Astrocyte of the cerebellum (primary cell): Measurements from ENCODE around the gene SLC2A9.

Experiments
- DNase-seq: peaks from one replicate; pipeline ENCODE4 v3.0.0-alpha.2; 2011; ENCODE audit warnings: low read depth
- H3K4me3 ChIP-seq: 2 replicates; pipeline ENCODE4 v1.5.1; 2011; ENCODE audit warnings: mild to moderate bottlenecking, low read depth, low read length, moderate library complexity
- in situ Hi-C: cut with HindIII; loops from 2 replicates; pipeline ENCODE4 v1.10.0; 2017; ENCODE audit warnings: low sequenced_read_pairs
- TF ChIP-seq, protein P1 (sequence below): IDR thresholded peaks from 2 replicates; pipeline ENCODE4 v1.5.1; 2012; ENCODE audit warnings: low read length, low read depth, moderate library complexity, mild to moderate bottlenecking; ENCODE audit errors: missing control alignments

SLC2A9 gene

DNA sequence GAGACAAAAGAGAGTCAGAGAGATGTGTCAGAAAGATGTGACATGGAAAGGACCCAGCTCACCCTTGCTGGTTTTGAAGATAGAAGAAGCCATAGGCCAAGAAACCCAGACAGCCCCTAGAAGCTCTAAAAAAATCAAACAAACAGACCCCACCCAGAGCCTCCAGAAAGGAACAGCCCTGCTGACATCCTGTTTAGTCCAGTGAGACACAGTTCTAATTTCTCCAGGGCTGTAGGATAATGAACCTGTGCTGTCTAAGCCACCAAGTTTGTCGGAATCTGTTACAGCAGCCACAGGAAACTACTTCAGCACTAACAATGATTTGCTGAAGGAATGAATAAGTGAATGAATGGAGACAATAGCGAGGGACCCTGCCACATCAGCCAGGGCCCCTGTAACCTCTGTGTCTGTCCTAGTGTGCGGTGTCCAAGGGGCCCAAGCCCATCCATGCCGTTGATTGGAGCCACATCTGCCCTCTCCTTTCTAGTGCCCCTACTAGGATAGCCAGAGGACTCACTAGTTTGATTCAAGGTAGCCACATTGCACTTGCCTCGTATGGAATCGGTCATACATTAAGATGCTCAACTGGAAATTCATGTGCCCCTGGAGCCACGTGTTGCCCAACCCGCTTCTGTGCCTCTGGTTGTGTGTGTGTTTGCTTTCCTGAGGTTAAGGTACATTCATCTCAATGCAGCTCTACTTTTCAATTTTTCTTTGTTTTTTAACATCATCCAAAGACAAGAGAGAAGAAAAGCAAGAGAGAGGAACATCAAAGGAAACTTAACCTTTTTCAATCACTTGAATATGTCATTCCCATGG, 32.5 kb upstream of the SLC2A9 start:
- in situ Hi-C loops, result no loop called here
- no peak overlapping the region for H3K4me3 ChIP-seq
- TF ChIP-seq, protein P1, sequence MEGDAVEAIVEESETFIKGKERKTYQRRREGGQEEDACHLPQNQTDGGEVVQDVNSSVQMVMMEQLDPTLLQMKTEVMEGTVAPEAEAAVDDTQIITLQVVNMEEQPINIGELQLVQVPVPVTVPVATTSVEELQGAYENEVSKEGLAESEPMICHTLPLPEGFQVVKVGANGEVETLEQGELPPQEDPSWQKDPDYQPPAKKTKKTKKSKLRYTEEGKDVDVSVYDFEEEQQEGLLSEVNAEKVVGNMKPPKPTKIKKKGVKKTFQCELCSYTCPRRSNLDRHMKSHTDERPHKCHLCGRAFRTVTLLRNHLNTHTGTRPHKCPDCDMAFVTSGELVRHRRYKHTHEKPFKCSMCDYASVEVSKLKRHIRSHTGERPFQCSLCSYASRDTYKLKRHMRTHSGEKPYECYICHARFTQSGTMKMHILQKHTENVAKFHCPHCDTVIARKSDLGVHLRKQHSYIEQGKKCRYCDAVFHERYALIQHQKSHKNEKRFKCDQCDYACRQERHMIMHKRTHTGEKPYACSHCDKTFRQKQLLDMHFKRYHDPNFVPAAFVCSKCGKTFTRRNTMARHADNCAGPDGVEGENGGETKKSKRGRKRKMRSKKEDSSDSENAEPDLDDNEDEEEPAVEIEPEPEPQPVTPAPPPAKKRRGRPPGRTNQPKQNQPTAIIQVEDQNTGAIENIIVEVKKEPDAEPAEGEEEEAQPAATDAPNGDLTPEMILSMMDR, result no peak
- no peak for DNase-seq

DNA sequence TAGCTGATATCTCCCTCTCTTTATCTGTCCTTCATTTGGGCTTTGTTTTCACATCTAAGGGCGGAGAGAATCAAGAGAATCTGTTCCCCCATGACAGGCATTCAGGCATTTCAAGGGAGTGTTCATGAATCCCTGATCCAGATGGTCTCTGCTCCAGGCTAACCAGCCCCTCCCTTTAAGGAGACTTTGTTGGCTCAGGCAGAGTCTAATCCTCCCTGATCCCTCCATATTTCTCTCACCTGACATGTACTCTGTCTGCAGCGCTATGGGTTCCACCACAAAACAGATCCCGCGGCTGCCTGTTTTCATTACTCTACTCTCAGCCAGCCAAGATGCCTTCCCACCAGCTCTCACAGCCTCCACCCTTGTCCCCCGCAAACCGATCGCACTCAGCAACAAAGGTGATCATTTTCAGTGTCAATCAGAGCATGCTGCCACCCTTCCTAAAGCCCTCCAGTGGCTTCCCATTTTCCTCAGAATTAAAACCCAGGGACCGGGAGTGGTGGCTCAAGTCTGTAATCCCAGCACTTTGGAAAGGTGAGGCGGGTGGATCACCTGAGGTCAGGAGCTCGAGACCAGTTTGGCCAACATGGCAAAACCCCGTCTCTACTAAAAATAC, 30.3 kb upstream of the SLC2A9 start:
- TF ChIP-seq, protein P1, result no peak
- in situ Hi-C loops, result no loop called here
- no peak overlapping the region for H3K4me3 ChIP-seq
- DNase-seq, result no peak

DNA sequence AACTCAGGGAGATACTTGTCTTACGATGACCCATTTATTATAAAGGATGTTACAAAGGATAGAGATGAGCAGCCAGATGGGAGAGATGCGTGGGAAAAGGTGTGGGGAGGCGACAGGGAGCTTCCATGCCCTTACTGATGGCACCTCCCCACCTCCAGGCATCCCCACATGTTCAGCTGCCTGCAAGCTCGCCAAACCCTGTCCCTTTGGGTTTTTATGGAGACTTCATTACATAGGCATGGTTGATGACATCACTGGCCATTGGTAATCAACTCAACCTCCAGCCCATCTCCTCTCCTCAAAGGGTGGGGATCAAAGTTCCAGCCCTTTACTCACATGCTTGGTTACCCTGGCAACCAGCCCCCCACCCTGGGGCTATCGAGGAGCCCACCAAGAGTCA, 29.4 kb upstream of the SLC2A9 start:
- no peak for DNase-seq
- TF ChIP-seq, protein P1, result no peak
- H3K4me3 ChIP-seq, result no peak overlapping the region
- in situ Hi-C loops, result no loop called here

DNA sequence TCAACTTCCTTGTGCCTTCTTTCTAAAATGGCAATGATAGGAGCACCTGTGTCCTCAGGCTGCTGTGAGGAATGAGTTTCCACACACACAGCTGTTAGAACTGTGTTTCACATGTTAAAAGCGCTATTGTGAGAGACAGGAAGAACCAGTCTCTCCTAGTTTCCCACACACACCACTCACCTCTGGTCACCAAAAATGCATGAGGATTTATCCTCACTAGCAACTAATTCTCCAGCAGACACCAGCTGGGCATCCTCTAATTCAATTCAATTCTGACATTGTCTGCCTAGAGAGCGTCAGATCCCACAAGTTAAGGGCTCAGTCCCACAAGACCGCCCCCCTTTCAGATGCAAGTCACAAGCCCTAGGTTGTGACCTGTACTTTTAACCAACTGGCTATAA, 29.0 kb upstream of the SLC2A9 start:
- TF ChIP-seq, protein P1, result no peak
- DNase-seq, result no peak
- in situ Hi-C loops, result no loop called here

GRCh38 chr4:10048941-10049697, 27.8 kb upstream of the SLC2A9 start:
- in situ Hi-C loops, result no loop called here
- H3K4me3 ChIP-seq, result no peak overlapping the region
- TF ChIP-seq, protein P1, result no peak
- no peak for DNase-seq

More for the DNA sequence above, 29.0 kb upstream of the SLC2A9 start:
- H3K4me3 ChIP-seq, result no peak overlapping the region

GRCh38 chr4:10047967-10048366, 26.7 kb upstream of the SLC2A9 start:
- no peak overlapping the region for H3K4me3 ChIP-seq
- TF ChIP-seq, protein P1, result no peak
- in situ Hi-C loops, result no loop called here
- no peak for DNase-seq
